ENCODE results near the gene TMEM222. TPM values are rescaled to one million over a fixed set of nuclear protein-coding genes. Genes with fewer than 3 reads are reported as not detected.

The TMEM222 gene
- total RNA-seq, 1 experiment from 2014 or later: 38.3 TPM

DNA sequence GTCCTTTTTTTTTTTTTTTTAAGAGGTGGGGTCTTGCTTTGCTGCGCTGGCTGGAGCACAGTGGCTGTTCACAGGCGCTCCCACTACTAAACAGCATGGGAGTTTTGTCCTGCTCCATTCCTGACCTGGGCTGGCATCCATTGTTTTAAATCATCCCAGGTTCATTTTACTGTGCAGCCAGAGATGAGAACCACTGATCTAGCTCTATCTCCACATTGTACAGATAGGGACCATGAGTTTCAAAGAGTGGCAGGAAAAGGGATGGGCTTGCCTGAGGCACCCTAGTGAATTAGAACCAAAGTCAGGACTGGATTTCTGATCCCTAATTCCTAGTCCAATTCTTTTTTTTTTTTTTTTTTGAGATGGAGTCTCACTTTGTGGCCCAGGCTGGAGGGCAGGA, 7.2 kb upstream of the TMEM222 start:
- no peaks in the 10 kb centered on the region for H3K4me1 Mint-ChIP-seq (ENCODE audit: insufficient read depth, unreplicated experiment)
- H3K27me3 Mint-ChIP-seq (ENCODE audit: insufficient read depth, unreplicated experiment): no peaks in the 10 kb centered on the region
- ChIA-PET CTCF (interaction anchor here (0.6 to 6.3 kb wide), 6 partner anchors 13 to 184 kb away, joined by 3 to 32 read pairs (median 4); partner anchors contain the start of gene GPR3), POLR2A (interaction anchor here (0.6 to 0.9 kb wide), 4 partner anchors 28 to 194 kb away, joined by 3 to 4 read pairs (median 3); no protein-coding TSS in a partner anchor)
- no peak for DNase-seq (ENCODE audit: unreplicated experiment)
- intact Hi-C loops (cut with micrococcal nuclease): no loop called here
- H3K27ac Mint-ChIP-seq (ENCODE audit: low read depth, unreplicated experiment): no peak overlapping the region
- H3K36me3 Mint-ChIP-seq (ENCODE audit: insufficient read depth, unreplicated experiment): no peaks in the 10 kb centered on the region
- H3K9me3 Mint-ChIP-seq (ENCODE audit: unreplicated experiment): no peaks in the 10 kb centered on the region
- no TSS peak for BruUV-seq (replicated peaks)
- TF ChIP-seq, protein P1, sequence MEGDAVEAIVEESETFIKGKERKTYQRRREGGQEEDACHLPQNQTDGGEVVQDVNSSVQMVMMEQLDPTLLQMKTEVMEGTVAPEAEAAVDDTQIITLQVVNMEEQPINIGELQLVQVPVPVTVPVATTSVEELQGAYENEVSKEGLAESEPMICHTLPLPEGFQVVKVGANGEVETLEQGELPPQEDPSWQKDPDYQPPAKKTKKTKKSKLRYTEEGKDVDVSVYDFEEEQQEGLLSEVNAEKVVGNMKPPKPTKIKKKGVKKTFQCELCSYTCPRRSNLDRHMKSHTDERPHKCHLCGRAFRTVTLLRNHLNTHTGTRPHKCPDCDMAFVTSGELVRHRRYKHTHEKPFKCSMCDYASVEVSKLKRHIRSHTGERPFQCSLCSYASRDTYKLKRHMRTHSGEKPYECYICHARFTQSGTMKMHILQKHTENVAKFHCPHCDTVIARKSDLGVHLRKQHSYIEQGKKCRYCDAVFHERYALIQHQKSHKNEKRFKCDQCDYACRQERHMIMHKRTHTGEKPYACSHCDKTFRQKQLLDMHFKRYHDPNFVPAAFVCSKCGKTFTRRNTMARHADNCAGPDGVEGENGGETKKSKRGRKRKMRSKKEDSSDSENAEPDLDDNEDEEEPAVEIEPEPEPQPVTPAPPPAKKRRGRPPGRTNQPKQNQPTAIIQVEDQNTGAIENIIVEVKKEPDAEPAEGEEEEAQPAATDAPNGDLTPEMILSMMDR (IDR thresholded peaks at IDR 0.05; ENCODE audit: unreplicated experiment): no peak
- H3K4me3 Mint-ChIP-seq (ENCODE audit: unreplicated experiment): no peak overlapping the region

DNA sequence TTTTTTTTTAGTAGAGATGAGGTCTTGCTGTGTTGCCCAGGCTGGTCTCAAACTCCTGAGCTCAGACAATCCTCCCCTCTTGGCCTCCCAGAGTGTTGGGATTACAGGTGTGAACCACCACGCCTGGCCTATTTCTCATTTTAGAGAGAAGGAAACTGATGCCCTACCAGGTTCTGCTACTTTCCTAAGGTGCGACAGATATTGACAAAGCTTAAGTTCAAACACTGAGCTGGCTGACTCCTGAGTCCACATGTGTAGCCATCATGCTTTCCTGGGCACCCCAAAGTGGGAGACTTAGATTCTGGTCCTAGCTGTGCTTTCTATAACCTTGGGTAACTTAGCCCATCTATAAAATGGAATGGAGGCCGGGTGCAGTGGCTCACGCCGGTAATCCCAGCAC, 5.1 kb upstream of the TMEM222 start:
- Mint-ChIP-seq H3K4me3 (ENCODE audit: unreplicated experiment) (no peak overlapping the region), H3K9me3 (ENCODE audit: unreplicated experiment) (no peaks in the 10 kb centered on the region), H3K36me3 (ENCODE audit: insufficient read depth, unreplicated experiment) (no peaks in the 10 kb centered on the region), H3K27me3 (ENCODE audit: insufficient read depth, unreplicated experiment) (no peaks in the 10 kb centered on the region), H3K27ac (ENCODE audit: low read depth, unreplicated experiment) (no peak overlapping the region), H3K4me1 (ENCODE audit: insufficient read depth, unreplicated experiment) (no peaks in the 10 kb centered on the region)
- POLR2A ChIA-PET: interaction anchor here (1.2 kb wide), 1 partner anchor 15 kb away, joined by 3 read pairs; no protein-coding TSS in a partner anchor
- CTCF ChIA-PET: interaction anchor here (0.6 to 6.3 kb wide), 5 partner anchors 16 to 291 kb away, joined by 3 to 32 read pairs (median 5); no protein-coding TSS in a partner anchor
- DNase-seq (ENCODE audit: unreplicated experiment): no peak
- intact Hi-C loops (cut with micrococcal nuclease): no loop called here
- no TSS peak for BruUV-seq (replicated peaks)
- TF ChIP-seq, protein P1 (IDR thresholded peaks at IDR 0.05; ENCODE audit: unreplicated experiment): no peak

DNA sequence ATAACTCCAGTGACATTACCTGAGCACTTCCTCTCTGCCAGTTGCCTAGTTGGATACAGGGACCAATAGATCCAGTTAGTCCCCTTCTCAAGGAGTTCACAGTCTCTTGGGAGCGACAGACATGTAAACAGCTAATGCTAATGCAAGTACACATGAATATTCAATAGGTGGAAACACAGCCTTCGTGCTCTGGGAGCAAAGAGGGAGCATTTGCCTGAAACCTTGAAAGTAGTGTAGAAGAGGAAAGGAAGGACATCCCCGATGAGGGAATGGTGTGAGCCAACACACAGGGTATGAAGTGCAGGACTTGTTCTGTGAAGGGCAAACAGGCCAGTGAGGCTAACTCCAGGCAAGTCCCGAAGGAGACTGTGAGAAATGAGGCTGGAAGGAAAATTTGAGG, 3.8 kb upstream of the TMEM222 start:
- CTCF ChIA-PET: interaction anchor here (0.6 to 6.3 kb wide), 6 partner anchors 15 to 287 kb away, joined by 3 to 32 read pairs (median 4); partner anchors contain the start of gene MAP3K6
- Mint-ChIP-seq H3K9me3 (ENCODE audit: unreplicated experiment) (no peaks in the 10 kb centered on the region), H3K4me3 (ENCODE audit: unreplicated experiment) (no peak overlapping the region), H3K4me1 (ENCODE audit: insufficient read depth, unreplicated experiment) (no peaks in the 10 kb centered on the region), H3K36me3 (ENCODE audit: insufficient read depth, unreplicated experiment) (no peaks in the 10 kb centered on the region), H3K27ac (ENCODE audit: low read depth, unreplicated experiment) (no peak overlapping the region), H3K27me3 (ENCODE audit: insufficient read depth, unreplicated experiment) (no peaks in the 10 kb centered on the region)
- intact Hi-C loops (cut with micrococcal nuclease): no loop called here
- DNase-seq (ENCODE audit: unreplicated experiment): no peak
- TF ChIP-seq, protein P1 (IDR thresholded peaks at IDR 0.05; ENCODE audit: unreplicated experiment): no peak
- no TSS peak for BruUV-seq (replicated peaks)
- POLR2A ChIA-PET: interaction anchor here (0.9 kb wide), 1 partner anchor 19 kb away, joined by 3 read pairs; no protein-coding TSS in a partner anchor

DNA sequence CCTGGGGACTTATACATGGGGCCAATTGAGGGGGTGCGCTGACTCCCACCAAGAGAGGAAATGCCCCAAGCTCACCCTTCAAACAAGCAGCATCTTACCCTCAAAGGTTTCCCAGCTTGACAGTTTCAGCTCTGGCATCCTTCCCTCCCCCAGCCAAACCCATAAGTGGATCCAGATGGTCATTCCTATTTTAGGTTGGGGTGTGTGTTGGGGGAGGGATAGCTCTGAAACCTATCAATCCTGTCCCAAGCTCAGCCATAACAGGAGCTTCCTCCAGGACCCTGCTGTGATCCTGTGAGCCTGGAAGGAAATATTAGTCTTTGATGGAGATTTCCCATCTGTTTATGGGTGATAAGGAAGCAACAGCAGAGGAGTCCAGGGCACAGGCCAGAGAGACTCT, 3.4 kb upstream of the TMEM222 start:
- Mint-ChIP-seq H3K9me3 (ENCODE audit: unreplicated experiment) (no peaks in the 10 kb centered on the region), H3K27ac (ENCODE audit: low read depth, unreplicated experiment) (no peak overlapping the region), H3K27me3 (ENCODE audit: insufficient read depth, unreplicated experiment) (no peaks in the 10 kb centered on the region), H3K4me3 (ENCODE audit: unreplicated experiment) (no peak overlapping the region), H3K4me1 (ENCODE audit: insufficient read depth, unreplicated experiment) (peaks cover 2% of the 10 kb centered on the region), H3K36me3 (ENCODE audit: insufficient read depth, unreplicated experiment) (peaks cover 4% of the 10 kb centered on the region)
- no TSS peak for BruUV-seq (replicated peaks)
- no peak for DNase-seq (ENCODE audit: unreplicated experiment)
- intact Hi-C loops (cut with micrococcal nuclease): no loop called here
- TF ChIP-seq, protein P1 (IDR thresholded peaks at IDR 0.05; ENCODE audit: unreplicated experiment): no peak
- POLR2A ChIA-PET: interaction anchor here (0.9 kb wide), 1 partner anchor 19 kb away, joined by 3 read pairs; no protein-coding TSS in a partner anchor
- CTCF ChIA-PET: interaction anchor here (0.6 to 6.3 kb wide), 7 partner anchors 14 to 287 kb away, joined by 3 to 32 read pairs (median 4); partner anchors contain the start of gene MAP3K6
